Neuron (in vitro differentiated cells): ENCODE measurements around the gene RAB33A.
"Not testable (repeated sequence)": the region's sequence is repeated elsewhere in the genome, so short reads cannot be mapped to it uniquely, and the experiment has no call there.

Experiments
- H2AFZ ChIP-seq: one replicate; pipeline ENCODE4 v1.6.1; 2013; ENCODE audit warnings: low read depth, mild to moderate bottlenecking, inconsistent platforms, low read length, moderate library complexity
- H3K27me3 ChIP-seq: one replicate; pipeline ENCODE4 v1.6.1; 2013; ENCODE audit warnings: low read length; ENCODE audit not compliant: insufficient read depth
- H3K36me3 ChIP-seq: one replicate; pipeline ENCODE4 v1.6.1; 2013; ENCODE audit warnings: low read length; ENCODE audit not compliant: insufficient read depth
- H3K4me1 ChIP-seq: one replicate; pipeline ENCODE4 v1.6.1; 2013; ENCODE audit warnings: low read length; ENCODE audit not compliant: insufficient read depth
- H3K4me3 ChIP-seq: 2 replicates; pipeline ENCODE4 v1.5.1; 2013; ENCODE audit warnings: mild to moderate bottlenecking, low read length, moderate library complexity
- H3K9me3 ChIP-seq: one replicate; pipeline ENCODE4 v1.6.1; 2013; ENCODE audit warnings: low read length

The RAB33A gene

GRCh38 chrX:130216320-130216719 lies 44.6 kb downstream of the RAB33A start:
- Histone ChIP-seq H3K36me3 (peaks cover 48% of the 10 kb centered on the region), H3K9me3 (no peaks in the 10 kb centered on the region), H3K4me3 (no peak overlapping the region), H2AFZ (no peak overlapping the region), H3K27me3 (no peaks in the 10 kb centered on the region), H3K4me1 (no peaks in the 10 kb centered on the region)

- peaks cover 42% of the 10 kb centered on the region for H3K36me3 ChIP-seq
- no peaks in the 10 kb centered on the region for H3K27me3 ChIP-seq
- no peak overlapping the region for H2AFZ ChIP-seq
- H3K9me3 ChIP-seq = no peaks in the 10 kb centered on the region
- no peak overlapping the region for H3K4me3 ChIP-seq
- H3K4me1 ChIP-seq = no peaks in the 10 kb centered on the region
Measured at GRCh38 chrX:130224810-130225209, 53.0 kb downstream of the RAB33A start.

GRCh38 chrX:130228871-130229270 lies 57.1 kb downstream of the RAB33A start:
- H3K4me1 ChIP-seq = no peaks in the 10 kb centered on the region
- peaks cover 49% of the 10 kb centered on the region for H3K36me3 ChIP-seq
- H3K9me3 ChIP-seq = no peaks in the 10 kb centered on the region
- no peak overlapping the region for H2AFZ ChIP-seq
- H3K4me3 ChIP-seq = no peak overlapping the region
- no peaks in the 10 kb centered on the region for H3K27me3 ChIP-seq

GRCh38 chrX:130231184-130231583 lies 59.4 kb downstream of the RAB33A start:
- not testable (repeated sequence) for H3K27me3 ChIP-seq, H3K4me1 ChIP-seq, H3K4me3 ChIP-seq, H3K9me3 ChIP-seq, H2AFZ ChIP-seq
- peaks cover 35% of the 10 kb centered on the region for H3K36me3 ChIP-seq
